Heart right ventricle (tissue), 16 donors: Measurements from ENCODE around the gene KCNJ15. TPM values are rescaled to one million over a fixed set of nuclear protein-coding genes. Genes with fewer than 3 reads are reported as not detected.
"Not testable (repeated sequence)": the region's sequence is repeated elsewhere in the genome, so short reads cannot be mapped to it uniquely, and the experiment has no call there.

Experiments
- ATAC-seq, 8 donors: fragments of 200-7000 bp; cut with Tn5 transposase; one replicate each; pipeline ENCODE4 v1.9.1; 2020; ENCODE audit warnings: mild to moderate bottlenecking in 8 of 8, moderate library complexity in 8 of 8, moderate number of reproducible peaks in 1 of 8
- DNase-seq, 2 donors: peaks; one replicate each; pipeline ENCODE4 v3.0.0-alpha.2; 2020
- H3K27ac ChIP-seq, 10 donors: fragments of 200-600 bp; sonication (generic) in 2 of 10; one replicate each; pipeline versions ENCODE4 v1.5.0 to v1.8.0; 2020 to 2022; ENCODE audit warnings: mild to moderate bottlenecking in 3 of 10
- H3K27me3 ChIP-seq, 7 donors: fragments of 200-600 bp; one replicate each; pipeline ENCODE4 v1.8.0; 2021 to 2022; ENCODE audit warnings: mild to moderate bottlenecking in 2 of 7
- H3K36me3 ChIP-seq, 9 donors: fragments of 200-600 bp; sonication (generic) in 1 of 9; one replicate each; pipeline versions ENCODE4 v1.5.0 to v1.8.0; 2020 to 2022; ENCODE audit warnings: mild to moderate bottlenecking in 2 of 9
- H3K4me1 ChIP-seq, 9 donors: fragments of 200-600 bp; sonication (generic) in 1 of 9; one replicate each; pipeline versions ENCODE4 v1.5.0 to v1.8.0; 2020 to 2022; ENCODE audit warnings: mild to moderate bottlenecking in 4 of 9
- H3K4me3 ChIP-seq, 10 donors: fragments of 200-600 bp; sonication (generic) in 2 of 10; one replicate each; pipeline versions ENCODE4 v1.5.0 to v1.8.0; 2020 to 2022; ENCODE audit warnings: mild to moderate bottlenecking in 7 of 10, moderate library complexity in 2 of 10
- H3K9me3 ChIP-seq, 11 donors: fragments of 200-600 bp in 10 of 11; sonication (generic) in 2 of 11; one replicate each; pipeline versions ENCODE4 v1.5.0 to v1.8.0; 2013 to 2022; ENCODE audit warnings: mild to moderate bottlenecking in 2 of 11, control low read depth in 1 of 11, moderate library complexity in 1 of 11
- CTCF ChIP-seq, 9 donors: fragments of 200-600 bp; sonication (generic) in 2 of 9; IDR thresholded peaks; one replicate each; pipeline versions ENCODE4 v1.5.0 to v1.8.0; 2021 to 2022; ENCODE audit warnings: antibody characterized with exemption in 9 of 9, mild to moderate bottlenecking in 5 of 9, moderate library complexity in 1 of 9
- WGBS, 2 donors: extraction: QIAGEN DNeasy Blood & Tissue Kit; methylation state at CpG; one replicate each; pipeline ENCODE4 v1.1.7; 2013; ENCODE audit warnings: inconsistent platforms in 1 of 2; 5-methylcytosine and 5-hydroxymethylcytosine counted together
- intact Hi-C, 10 donors: fragments of 100-400 bp; cut with DNase I; formaldehyde crosslinking; loops; one replicate each; pipeline versions ENCODE4 v1.11.1 to v1.14.2; 2022
- polyA plus RNA-seq, 2 donors: library from polyadenylated mRNA; stranded (reverse); fragments of 200-250 nt; gene quantifications; one replicate each; pipeline ENCODE4 v1.2.3, GENCODE V29; 2013
- total RNA-seq, 10 donors: library from RNA; stranded (reverse); fragmentation: NEBNext Ultra II Directional in 3 of 10; extraction: Animal tissue kit (Norgen Biotek cat#: 25700) in 3 of 10; gene quantifications; one replicate each; pipeline versions ENCODE4 v1.2.1 to v1.2.4, GENCODE V29; 2021 to 2023
- donor health status: Arrhythmogenic right ventricular cardiomyopathy.
- donor health status: ischemic (EF 13 %, LVEDD 7.1; RV severe dilation, severe dysfunction).
- donor health status: healthy with polysubstance abuse.
- donor health status: DM: no; HTN: yes; CAD: no.
- donor health status: DM: no; HTN: no; CAD: no.
- donor health status: ischemic (EF 25% LVEDD 6.9; RV normal size, moderate dysfunction).
- donor health status: ischemic (EF 25% LVEDD 5.7; RV mildly dilated, moderate dysfunction).
- donor health status: healthy.
- donor health status: DM: yes; HTN: yes; CAD: no.
- donor health status: Ischemic cardiomyopathy.
- donor health status: ischemic (EF 35%, LVEDD 5.7; RV mildly dilated, moderate dysfunction).
- donor health status: nonischemic (EF 11% LVEDD 7.7; RV severe dilation, severe dysfunction).
- donor health status: DM: yes; HTN: yes; CAD: no.
- donor health status: PGD.
- donor health status: ischemic (EF 29% LVEDD 5.4; RV normal size, mild dysfunction).
- donor health status: nonischemic (EF 23%, LVEDD 6.1; RV moderate dilation, normal function).

KCNJ15 gene
- total and polyA plus RNA-seq, 12 donors = 0.10 to 2.1 (median 0.47) TPM; not detected in 2

GRCh38 chr21:38244885-38245869 is 11.6 kb upstream of the KCNJ15 start:
- 63 to 65% methylated on average over 9 of the region's 9 CpGs for WGBS, 2 donors
- peak in 2 of 8 donors; percentile 36 to 45 for ATAC-seq

GRCh38 chr21:38246511-38246910 is 10.3 kb upstream of the KCNJ15 start:
- H3K4me3 ChIP-seq = no peak overlapping the region
- H3K27ac ChIP-seq = peak overlapping the region in 1 of 10 donors; percentile 81
- no peak for ATAC-seq
- no peaks in the 10 kb centered on the region for H3K36me3 ChIP-seq
- no peak for TF ChIP-seq CTCF (IDR thresholded peaks at IDR 0.05)
- no peak for DNase-seq
- no peaks in the 10 kb centered on the region for H3K27me3 ChIP-seq
- peaks cover 0 to 24% (median 0%) of the 10 kb centered on the region in 9 donors for H3K4me1 ChIP-seq
- H3K9me3 ChIP-seq = no peaks in the 10 kb centered on the region
- intact Hi-C loops = no loop called here

More at GRCh38 chr21:38244885-38245869, 11.6 kb upstream of the KCNJ15 start:
- Histone ChIP-seq H3K36me3 (no peaks in the 10 kb centered on the region), H3K9me3 (no peaks in the 10 kb centered on the region), H3K27ac (peak overlapping the region in 1 of 10 donors; percentile 81), H3K27me3 (no peaks in the 10 kb centered on the region), H3K4me1 (peaks cover 0 to 35% (median 4%) of the 10 kb centered on the region in 9 donors), H3K4me3 (no peak overlapping the region)
- no peak for TF ChIP-seq CTCF (IDR thresholded peaks at IDR 0.05)
- intact Hi-C loops = no loop called here
- no peak for DNase-seq

GRCh38 chr21:38247054-38247453 is 9.7 kb upstream of the KCNJ15 start:
- intact Hi-C loops, H3K36me3 ChIP-seq, H3K27ac ChIP-seq, H3K4me3 ChIP-seq, H3K27me3 ChIP-seq, ATAC-seq, H3K9me3 ChIP-seq, DNase-seq: not testable (repeated sequence)
- 80 to 88% methylated on average over 2 of the region's 2 CpGs for whole genome bisulfite sequencing, 2 donors
- H3K4me1 ChIP-seq = peaks cover 0 to 24% (median 0%) of the 10 kb centered on the region in 9 donors

GRCh38 chr21:38247738-38248510 is 8.9 kb upstream of the KCNJ15 start:
- Histone ChIP-seq H3K27me3 (no peaks in the 10 kb centered on the region), H3K4me3 (no peak overlapping the region), H3K9me3 (no peaks in the 10 kb centered on the region), H3K4me1 (peaks cover 0 to 24% (median 0%) of the 10 kb centered on the region in 9 donors), H3K36me3 (no peaks in the 10 kb centered on the region), H3K27ac (no peak overlapping the region)
- 62 to 63% methylated on average over 4 of the region's 4 CpGs for WGBS, 2 donors
- TF ChIP-seq CTCF (IDR thresholded peaks at IDR 0.05) = no peak
- intact Hi-C loops = no loop called here
- ATAC-seq (no peak), DNase-seq (no peak)
